GM18858 (cell line): ENCODE measurements around the gene FOXL2.

Experiments
- ATAC-seq: cut with Tn5 transposase; IDR thresholded peaks from one replicate; pipeline ENCODE4 v1.9.1; 2021; ENCODE audit not compliant: unreplicated experiment

The FOXL2 gene

GRCh38 chr3:138946663-138947494, at the start of gene FOXL2, which contains the start of gene FOXL2NB:
TSS of gene FOXL2 (minus strand) at chr3:138947137. CDS start at chr3:138946722, 415 bp downstream.
TSS of gene FOXL2NB (plus strand) at chr3:138947217. CDS start at chr3:138947365, 148 bp downstream.
- ATAC-seq: no peak

GRCh38 chr3:138995706-138996105, 48.8 kb upstream of the FOXL2 start:
- ATAC-seq: no peak

GRCh38 chr3:138987181-138987580, 40.2 kb upstream of the FOXL2 start:
- ATAC-seq: no peak

- no peak for ATAC-seq
These were observed 39.0 kb upstream of the FOXL2 start for GRCh38 chr3:138985932-138986331.

GRCh38 chr3:138984816-138985215, 37.9 kb upstream of the FOXL2 start:
- no peak for ATAC-seq

GRCh38 chr3:138976047-138976446, 29.1 kb upstream of the FOXL2 start:
- ATAC-seq: no peak

GRCh38 chr3:138975351-138975750, 28.4 kb upstream of the FOXL2 start:
- ATAC-seq: no peak

- no peak for ATAC-seq
These were observed 27.5 kb upstream of the FOXL2 start for GRCh38 chr3:138974462-138974861.

- ATAC-seq: no peak
These were observed 26.0 kb upstream of the FOXL2 start for GRCh38 chr3:138972941-138973340.

GRCh38 chr3:138971766-138972320, 24.9 kb upstream of the FOXL2 start:
- ATAC-seq: no peak

- ATAC-seq: no peak
These were observed 18.0 kb upstream of the FOXL2 start for GRCh38 chr3:138964923-138965322.

GRCh38 chr3:138964264-138964663, 17.3 kb upstream of the FOXL2 start:
- no peak for ATAC-seq

- no peak for ATAC-seq
These were observed 16.1 kb upstream of the FOXL2 start for GRCh38 chr3:138962854-138963560.

- no peak for ATAC-seq
These were observed 13.5 kb upstream of the FOXL2 start for GRCh38 chr3:138960417-138960852.

GRCh38 chr3:138950701-138951100, 3.8 kb upstream of the FOXL2 start:
- ATAC-seq: no peak

- ATAC-seq: no peak
These were observed 3.2 kb upstream of the FOXL2 start for GRCh38 chr3:138950006-138950644.

- no peak for ATAC-seq
These were observed 2.6 kb upstream of the FOXL2 start for GRCh38 chr3:138949445-138950005.

- no peak for ATAC-seq
These were observed 2.1 kb upstream of the FOXL2 start for GRCh38 chr3:138949002-138949418.

- no peak for ATAC-seq
These were observed 1.5 kb upstream of the FOXL2 start for GRCh38 chr3:138948371-138949001.

GRCh38 chr3:138947495-138948121, 671 bp upstream of the FOXL2 start:
- ATAC-seq: no peak
